ENCODE data around the gene CALCOCO1. TPM values are rescaled to one million over a fixed set of nuclear protein-coding genes. Genes with fewer than 3 reads are reported as not detected.

The CALCOCO1 gene
- total and polyA plus RNA-seq, 2 of the 13 experiments (the other 11 are each of a cell fraction or from before 2014, with no cell fraction given): 7.7 to 47.7 TPM

DNA sequence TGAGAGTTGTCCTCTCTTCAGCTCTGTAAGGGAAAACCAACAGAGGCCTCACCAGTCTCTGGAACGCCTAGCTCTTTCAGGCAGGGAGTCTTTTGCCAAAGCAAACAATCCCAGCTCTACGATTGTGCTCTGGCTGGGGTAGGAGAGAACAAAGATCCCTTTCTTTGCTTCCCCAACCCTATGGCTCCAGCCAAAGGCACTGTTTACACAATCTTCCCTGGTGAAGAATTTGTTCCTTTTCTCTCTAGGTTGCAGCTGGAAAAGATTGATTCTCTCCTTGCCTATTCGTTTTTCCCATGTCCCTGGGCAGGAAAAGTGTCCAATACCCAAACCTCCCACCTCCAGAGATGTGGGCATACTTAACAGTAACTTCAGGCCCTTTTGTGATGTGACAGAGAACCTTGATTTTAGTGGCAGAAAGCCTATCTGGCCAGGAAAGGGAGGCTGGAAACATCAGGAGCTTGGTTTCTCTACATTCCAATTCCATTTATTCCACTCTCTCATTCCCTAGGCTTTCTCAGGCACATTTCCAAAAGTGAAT is 68.2 kb downstream of the CALCOCO1 start (continued):
- TF ChIP-seq ZNF709 (CRISPR knock-in tag; IDR thresholded peaks at IDR 0.05) (no peak), NFKB2 (CRISPR knock-in tag; IDR thresholded peaks at IDR 0.05; ENCODE audit: borderline replicate concordance) (no peak), ZBTB8A (CRISPR knock-in tag; IDR thresholded peaks at IDR 0.05; ENCODE audit: borderline replicate concordance, low read depth) (no peak), CTCF (CRISPR knock-in tag; IDR thresholded peaks at IDR 0.05) (peak; percentile 18; the same call in 1 of the 2 replicates), HOXD1 (CRISPR knock-in tag; IDR thresholded peaks at IDR 0.05) (no peak), ZFP36 (IDR thresholded peaks at IDR 0.05; ENCODE audit: borderline replicate concordance, low read depth, low read length, partially characterized antibody) (no peak), SMAD3 (CRISPR knock-in tag; IDR thresholded peaks at IDR 0.05) (peak; percentile 81; the same call in 1 of the 2 replicates), ZNF496 (CRISPR knock-in tag; IDR thresholded peaks at IDR 0.05; ENCODE audit: insufficient replicate concordance) (no peak), KDM4B (CRISPR knock-in tag; IDR thresholded peaks at IDR 0.05) (peak; percentile 79; the same call in 1 of the 2 replicates), FOXK2 (IDR thresholded peaks at IDR 0.05) (no peak), NR2F1 (CRISPR knock-in tag; IDR thresholded peaks at IDR 0.05) (no peak), ZNF609 (CRISPR knock-in tag; IDR thresholded peaks at IDR 0.05; ENCODE audit: borderline replicate concordance) (no peak), ONECUT2 (CRISPR knock-in tag; IDR thresholded peaks at IDR 0.05) (no peak; the same call in 1 of the 2 replicates), RFX5 (IDR thresholded peaks at IDR 0.05; ENCODE audit: low read depth, low read length) (no peak)
- TF ChIP-seq, protein P1, sequence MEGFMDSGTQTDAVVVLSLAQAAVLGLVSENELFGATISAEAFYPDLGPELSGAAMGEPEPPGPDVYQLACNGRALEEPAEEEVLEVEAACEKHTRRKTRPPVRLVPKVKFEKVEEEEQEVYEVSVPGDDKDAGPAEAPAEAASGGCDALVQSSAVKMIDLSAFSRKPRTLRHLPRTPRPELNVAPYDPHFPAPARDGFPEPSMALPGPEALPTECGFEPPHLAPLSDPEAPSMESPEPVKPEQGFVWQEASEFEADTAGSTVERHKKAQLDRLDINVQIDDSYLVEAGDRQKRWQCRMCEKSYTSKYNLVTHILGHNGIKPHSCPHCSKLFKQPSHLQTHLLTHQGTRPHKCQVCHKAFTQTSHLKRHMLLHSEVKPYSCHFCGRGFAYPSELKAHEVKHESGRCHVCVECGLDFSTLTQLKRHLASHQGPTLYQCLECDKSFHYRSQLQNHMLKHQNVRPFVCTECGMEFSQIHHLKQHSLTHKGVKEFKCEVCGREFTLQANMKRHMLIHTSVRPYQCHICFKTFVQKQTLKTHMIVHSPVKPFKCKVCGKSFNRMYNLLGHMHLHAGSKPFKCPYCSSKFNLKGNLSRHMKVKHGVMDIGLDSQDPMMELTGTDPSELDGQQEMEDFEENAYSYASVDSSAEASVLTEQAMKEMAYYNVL (CRISPR knock-in tag; IDR thresholded peaks at IDR 0.05; ENCODE audit: borderline replicate concordance): peak; percentile 87; the same call in 1 of the 2 replicates
- TF ChIP-seq, protein P2, sequence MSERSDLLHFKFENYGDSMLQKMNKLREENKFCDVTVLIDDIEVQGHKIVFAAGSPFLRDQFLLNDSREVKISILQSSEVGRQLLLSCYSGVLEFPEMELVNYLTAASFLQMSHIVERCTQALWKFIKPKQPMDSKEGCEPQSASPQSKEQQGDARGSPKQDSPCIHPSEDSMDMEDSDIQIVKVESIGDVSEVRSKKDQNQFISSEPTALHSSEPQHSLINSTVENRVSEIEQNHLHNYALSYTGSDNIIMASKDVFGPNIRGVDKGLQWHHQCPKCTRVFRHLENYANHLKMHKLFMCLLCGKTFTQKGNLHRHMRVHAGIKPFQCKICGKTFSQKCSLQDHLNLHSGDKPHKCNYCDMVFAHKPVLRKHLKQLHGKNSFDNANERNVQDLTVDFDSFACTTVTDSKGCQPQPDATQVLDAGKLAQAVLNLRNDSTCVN (CRISPR knock-in tag; IDR thresholded peaks at IDR 0.05; ENCODE audit: borderline replicate concordance): no peak
- TF ChIP-seq, protein P3, sequence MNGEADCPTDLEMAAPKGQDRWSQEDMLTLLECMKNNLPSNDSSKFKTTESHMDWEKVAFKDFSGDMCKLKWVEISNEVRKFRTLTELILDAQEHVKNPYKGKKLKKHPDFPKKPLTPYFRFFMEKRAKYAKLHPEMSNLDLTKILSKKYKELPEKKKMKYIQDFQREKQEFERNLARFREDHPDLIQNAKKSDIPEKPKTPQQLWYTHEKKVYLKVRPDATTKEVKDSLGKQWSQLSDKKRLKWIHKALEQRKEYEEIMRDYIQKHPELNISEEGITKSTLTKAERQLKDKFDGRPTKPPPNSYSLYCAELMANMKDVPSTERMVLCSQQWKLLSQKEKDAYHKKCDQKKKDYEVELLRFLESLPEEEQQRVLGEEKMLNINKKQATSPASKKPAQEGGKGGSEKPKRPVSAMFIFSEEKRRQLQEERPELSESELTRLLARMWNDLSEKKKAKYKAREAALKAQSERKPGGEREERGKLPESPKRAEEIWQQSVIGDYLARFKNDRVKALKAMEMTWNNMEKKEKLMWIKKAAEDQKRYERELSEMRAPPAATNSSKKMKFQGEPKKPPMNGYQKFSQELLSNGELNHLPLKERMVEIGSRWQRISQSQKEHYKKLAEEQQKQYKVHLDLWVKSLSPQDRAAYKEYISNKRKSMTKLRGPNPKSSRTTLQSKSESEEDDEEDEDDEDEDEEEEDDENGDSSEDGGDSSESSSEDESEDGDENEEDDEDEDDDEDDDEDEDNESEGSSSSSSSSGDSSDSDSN (CRISPR knock-in tag; IDR thresholded peaks at IDR 0.05): no peak

All from HepG2 (cell line).